Pancreas (tissue), 10 donors: ENCODE measurements around the gene TPD52L3. TPM values are rescaled to one million over a fixed set of nuclear protein-coding genes. Genes with fewer than 3 reads are reported as not detected.
A peak's percentile ranks its signal among the peaks of the same experiment; 100 is the strongest.

Source experiments
- ATAC-seq, 4 donors: fragments of 200-7000 bp; cut with Tn5 transposase; one replicate each; pipeline versions ENCODE4 v1.8.0 to v1.9.1; 2020; ENCODE audit warnings: mild to moderate bottlenecking in 4 of 4, moderate library complexity in 4 of 4
- DNase-seq, 6 donors: peaks; one replicate each; pipeline ENCODE4 v3.0.0-alpha.2; 2020
- FAIRE-seq: peaks from 2 replicates; lab custom pipeline; 2012; peaks lifted over from hg19 to GRCh38; lab: Jason Lieb, UNC
- H3K27ac ChIP-seq, 4 donors: fragments of 200-600 bp; sonication (generic); 1 replicate in 3 of 4; 2 replicates in 1 of 4; pipeline versions ENCODE4 v1.5.0 to v1.8.0; 2020
- H3K27me3 ChIP-seq, 4 donors: fragments of 200-600 bp; one replicate each; pipeline ENCODE4 v1.8.0; 2021
- H3K36me3 ChIP-seq, 3 donors: fragments of 200-600 bp; sonication (generic) in 1 of 3; one replicate each; pipeline versions ENCODE4 v1.5.0 to v1.8.0; 2020 to 2021
- H3K4me1 ChIP-seq, 3 donors: fragments of 200-600 bp; one replicate each; pipeline ENCODE4 v1.8.0; 2021
- H3K4me3 ChIP-seq, 4 donors: fragments of 200-600 bp; sonication (generic) in 2 of 4; one replicate each; pipeline versions ENCODE4 v1.5.0 to v1.8.0; 2020 to 2021
- H3K9me3 ChIP-seq, 4 donors: fragments of 200-600 bp; one replicate each; pipeline ENCODE4 v1.8.0; 2021
- CTCF ChIP-seq, 4 donors: fragments of 200-600 bp; sonication (generic) in 3 of 4; IDR thresholded peaks; one replicate each; pipeline versions ENCODE4 v1.5.0 to v1.8.0; 2021; ENCODE audit warnings: antibody characterized with exemption in 4 of 4
- WGBS, 2 donors: extraction: QIAGEN DNeasy Blood & Tissue Kit; methylation state at CpG; one replicate each; pipeline ENCODE4 v1.1.7; 2013; 5-methylcytosine and 5-hydroxymethylcytosine counted together
- intact Hi-C, 3 donors: fragments of 100-400 bp; cut with DNase I; formaldehyde crosslinking; loops; one replicate each; pipeline versions ENCODE4 v1.11.1 to v1.14.2; 2022
- polyA plus RNA-seq, 2 donors: library from polyadenylated mRNA; stranded (reverse); fragments of 200-250 nt; gene quantifications; one replicate each; pipeline ENCODE4 v1.2.3, GENCODE V29; 2013
- total RNA-seq, 6 donors: library from RNA; stranded (reverse); fragmentation: NEBNext Ultra II Directional in 4 of 6; extraction: Animal tissue kit (Norgen Biotek cat#: 25700) in 4 of 6; gene quantifications; one replicate each; pipeline versions ENCODE4 v1.2.1 to v1.2.4, GENCODE V29; 2021 to 2023
- donor health status: healthy with polysubstance abuse.
- donor health status: DM: no; HTN: no; CAD: no; lungs with moderate emphysema.
- donor health status: DM: no; HTN: no; CAD: no.
- donor health status: control.
- donor health status: control.
- donor health status: Bipolar disorder and iron deficiency.
- donor health status: DM: yes; HTN: yes; CAD: no.
- donor health status: DM: no; HTN: no; CAD: no.
- donor health status: DM: no; HTN: no; CAD: no.
- donor health status: DM: yes; HTN: yes; CAD: no.

Gene TPD52L3
- total and polyA plus RNA-seq, 8 donors, result not detected

- no peaks in the 10 kb centered on the region for H3K9me3 ChIP-seq
- no peak overlapping the region for H3K27ac ChIP-seq
- no peaks in the 10 kb centered on the region for H3K4me1 ChIP-seq
- H3K27me3 ChIP-seq, result peaks cover 0 to 4% (median 0%) of the 10 kb centered on the region in 4 donors
- no peak for TF ChIP-seq CTCF (IDR thresholded peaks at IDR 0.05)
- no peak overlapping the region for H3K4me3 ChIP-seq
- FAIRE-seq (no peak), DNase-seq (no peak), ATAC-seq (no peak)
- intact Hi-C loops, result loop anchor here in 1 of 3 donors (5.0 kb wide), 1 partner anchor 216 kb away; no protein-coding TSS in a partner anchor
- no peaks in the 10 kb centered on the region for H3K36me3 ChIP-seq
These were observed 23.6 kb downstream of the TPD52L3 start for GRCh38 chr9:6351737-6352136.

- no peaks in the 10 kb centered on the region for H3K9me3 ChIP-seq
- intact Hi-C loops, result loop anchor here in 2 of 3 donors (2.0 to 5.0 kb wide), 2 partner anchors 213 to 215 kb away; no protein-coding TSS in a partner anchor
- H3K4me1 ChIP-seq, result no peaks in the 10 kb centered on the region
- peak; percentile 61 for FAIRE-seq
- H3K36me3 ChIP-seq, result no peaks in the 10 kb centered on the region
- ATAC-seq, result peak; percentile 74 to 93 (median 92)
- TF ChIP-seq CTCF (IDR thresholded peaks at IDR 0.05), result peak; percentile 60 to 78 (median 72)
- 7 to 19% methylated on average over 3 of the region's 3 CpGs for WGBS, 2 donors
- no peak overlapping the region for H3K4me3 ChIP-seq
- peak in 2 of 6 donors; percentile 3 to 21 for DNase-seq
- no peaks in the 10 kb centered on the region for H3K27me3 ChIP-seq
- no peak overlapping the region for H3K27ac ChIP-seq
These were observed 26.0 kb downstream of the TPD52L3 start for GRCh38 chr9:6354072-6354686.

- WGBS, 2 donors, result 53 to 76% methylated on average over 2 of the region's 2 CpGs
- ATAC-seq (no peak), FAIRE-seq (no peak), DNase-seq (no peak)
- H3K4me3 ChIP-seq, result no peak overlapping the region
- no peak for TF ChIP-seq CTCF (IDR thresholded peaks at IDR 0.05)
- no peaks in the 10 kb centered on the region for H3K27me3 ChIP-seq
- H3K4me1 ChIP-seq, result no peaks in the 10 kb centered on the region
- no peak overlapping the region for H3K27ac ChIP-seq
- H3K9me3 ChIP-seq, result no peaks in the 10 kb centered on the region
- intact Hi-C loops, result loop anchor here in 1 of 3 donors (2.0 kb wide), 1 partner anchor 213 kb away; no protein-coding TSS in a partner anchor
- no peaks in the 10 kb centered on the region for H3K36me3 ChIP-seq
These were observed 27.6 kb downstream of the TPD52L3 start for GRCh38 chr9:6355728-6356127.

- no peak for FAIRE-seq
- intact Hi-C loops, result no loop called here
- ATAC-seq, result no peak
These were observed 28.3 kb downstream of the TPD52L3 start for GRCh38 chr9:6356441-6356840.

More at GRCh38 chr9:6356441-6356840, 28.3 kb downstream of the TPD52L3 start:
- Histone ChIP-seq H3K9me3 (no peaks in the 10 kb centered on the region), H3K4me1 (no peaks in the 10 kb centered on the region), H3K36me3 (no peaks in the 10 kb centered on the region), H3K27me3 (no peaks in the 10 kb centered on the region), H3K27ac (no peak overlapping the region), H3K4me3 (no peak overlapping the region)
- DNase-seq, result no peak
- TF ChIP-seq CTCF (IDR thresholded peaks at IDR 0.05), result no peak
- WGBS, 2 donors, result 69 to 82% methylated on average over 1 of the region's 1 CpG
